ENCODE results near the gene PPP1R9A.

Gene PPP1R9A

GRCh38 chr7:95092324-95092723 lies 184.9 kb downstream of the PPP1R9A start:
- Histone ChIP-seq H3K27ac (ENCODE audit: low read depth, low read length) (no peak overlapping the region), H4K20me1 (ENCODE audit: control insufficient read depth, insufficient read depth, low read depth, low read length) (no peaks in the 10 kb centered on the region), H3K4me2 (ENCODE audit: low read length) (no peak overlapping the region), H3K36me3 (ENCODE audit: control insufficient read depth, low read length) (no peaks in the 10 kb centered on the region), H3F3A (ENCODE audit: control insufficient read depth, insufficient read depth) (no peaks in the 10 kb centered on the region), H3K9me3 (ENCODE audit: control insufficient read depth, insufficient read depth, low read length) (no peaks in the 10 kb centered on the region), H3K4me1 (ENCODE audit: control insufficient read depth, low read length) (no peaks in the 10 kb centered on the region), H3K27me3 (ENCODE audit: control insufficient read depth, low read length) (no peaks in the 10 kb centered on the region), H3K79me2 (ENCODE audit: control insufficient read depth, low read length) (no peaks in the 10 kb centered on the region), H3K9me2 (replicated peaks; ENCODE audit: control insufficient read depth, low read length) (no peaks in the 10 kb centered on the region), H3K4me3 (ENCODE audit: low read length) (no peak overlapping the region)
- TF ChIP-seq EZH2phosphoT487 (IDR thresholded peaks at IDR 0.05; ENCODE audit: borderline replicate concordance, low read length), result no peak
- TF ChIP-seq CTCF (IDR thresholded peaks at IDR 0.05; ENCODE audit: low read depth, low read length, poor library complexity, severe bottlenecking), result no peak

GRCh38 chr7:95095259-95095965 lies 188.0 kb downstream of the PPP1R9A start:
- Histone ChIP-seq H3K79me2 (ENCODE audit: control insufficient read depth, low read length) (no peaks in the 10 kb centered on the region), H3K36me3 (ENCODE audit: control insufficient read depth, low read length) (no peaks in the 10 kb centered on the region), H3K9me2 (replicated peaks; ENCODE audit: control insufficient read depth, low read length) (no peaks in the 10 kb centered on the region; the same call in 1 of the 2 replicates), H3K4me2 (ENCODE audit: low read length) (no peak overlapping the region), H4K20me1 (ENCODE audit: control insufficient read depth, insufficient read depth, low read depth, low read length) (no peaks in the 10 kb centered on the region), H3K27me3 (ENCODE audit: control insufficient read depth, low read length) (no peaks in the 10 kb centered on the region), H3K4me3 (ENCODE audit: low read length) (no peak overlapping the region), H3F3A (ENCODE audit: control insufficient read depth, insufficient read depth) (no peaks in the 10 kb centered on the region), H3K27ac (ENCODE audit: low read depth, low read length) (no peak overlapping the region), H3K4me1 (ENCODE audit: control insufficient read depth, low read length) (no peaks in the 10 kb centered on the region), H3K9me3 (ENCODE audit: control insufficient read depth, insufficient read depth, low read length) (no peaks in the 10 kb centered on the region)
- TF ChIP-seq CTCF (IDR thresholded peaks at IDR 0.05; ENCODE audit: low read depth, low read length, poor library complexity, severe bottlenecking) (no peak), EZH2phosphoT487 (IDR thresholded peaks at IDR 0.05; ENCODE audit: borderline replicate concordance, low read length) (no peak)

DNA sequence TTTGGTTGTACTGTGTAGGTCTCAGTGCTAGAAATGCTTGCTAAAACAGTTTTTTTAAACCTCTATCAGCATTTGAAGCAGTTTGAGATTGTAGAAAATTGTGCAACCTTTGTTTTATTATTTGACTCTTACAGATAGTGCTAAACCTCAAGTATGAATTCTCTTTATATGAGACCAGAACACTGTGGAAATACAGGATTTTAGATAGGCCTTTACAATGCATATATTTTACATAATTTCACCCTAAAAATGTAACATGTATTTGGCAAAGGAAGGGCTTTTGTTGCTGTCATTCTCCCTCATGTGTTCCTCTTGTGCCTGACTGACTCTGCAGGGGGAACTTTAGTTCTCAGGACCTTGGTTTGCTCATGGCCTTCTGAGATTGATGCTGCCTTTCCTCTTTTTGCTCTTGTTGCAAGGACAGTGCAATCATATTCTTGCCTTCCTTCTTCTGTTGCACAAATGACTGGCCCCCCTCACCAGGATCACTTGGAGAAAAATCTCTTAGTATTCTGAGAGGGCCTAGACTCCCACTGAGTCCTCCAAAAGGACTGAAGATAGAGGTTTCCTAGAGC lies 188.7 kb downstream of the PPP1R9A start:
- Histone ChIP-seq H3K27ac (ENCODE audit: low read depth, low read length) (no peak overlapping the region), H4K20me1 (ENCODE audit: control insufficient read depth, insufficient read depth, low read depth, low read length) (no peaks in the 10 kb centered on the region), H3K36me3 (ENCODE audit: control insufficient read depth, low read length) (no peaks in the 10 kb centered on the region), H3K27me3 (ENCODE audit: control insufficient read depth, low read length) (no peaks in the 10 kb centered on the region), H3K79me2 (ENCODE audit: control insufficient read depth, low read length) (no peaks in the 10 kb centered on the region), H3F3A (ENCODE audit: control insufficient read depth, insufficient read depth) (no peaks in the 10 kb centered on the region), H3K4me1 (ENCODE audit: control insufficient read depth, low read length) (no peaks in the 10 kb centered on the region), H3K9me3 (ENCODE audit: control insufficient read depth, insufficient read depth, low read length) (no peaks in the 10 kb centered on the region), H3K4me3 (ENCODE audit: low read length) (no peak overlapping the region), H3K4me2 (ENCODE audit: low read length) (no peak overlapping the region), H3K9me2 (replicated peaks; ENCODE audit: control insufficient read depth, low read length) (no peaks in the 10 kb centered on the region; the same call in 1 of the 2 replicates)
- TF ChIP-seq CTCF (IDR thresholded peaks at IDR 0.05; ENCODE audit: low read depth, low read length, poor library complexity, severe bottlenecking), result no peak
- TF ChIP-seq EZH2phosphoT487 (IDR thresholded peaks at IDR 0.05; ENCODE audit: borderline replicate concordance, low read length), result no peak

Data from DOHH2 (cell line).